H1 (cell line): Measurements from ENCODE around the gene ARHGAP15. TPM values are rescaled to one million over a fixed set of nuclear protein-coding genes. Genes with fewer than 3 reads are reported as not detected.

Experiments
- CTCF ChIA-PET: fragments of 300-600 bp; sonication (Branson Sonifier 250); formaldehyde crosslinking; loops from one replicate; lab custom pipeline; 2021; ENCODE audit not compliant: partially characterized antibody; lab: Charles Lee
- POLR2A ChIA-PET: fragments of 300-600 bp; sonication (Branson Sonifier 250); formaldehyde crosslinking; loops from one replicate; lab custom pipeline; 2021; ENCODE audit warnings: inconsistent platforms; ENCODE audit not compliant: partially characterized antibody; lab: Charles Lee
- DNase-seq, 2 experiments: peaks; one replicate each; pipeline versions ENCODE4 v3.0.0 to v3.0.0-alpha.2; 2010 to 2022; ENCODE audit warnings: low spot score in 2 of 2, low read depth in 1 of 2, mixed read lengths in 1 of 2
- FAIRE-seq: peaks from 2 replicates; lab custom pipeline; 2011; peaks lifted over from hg19 to GRCh38; lab: Jason Lieb, UNC
- H2AFZ ChIP-seq: 2 replicates; pipeline ENCODE4 v1.8.1; 2012; ENCODE audit warnings: low read length, inconsistent platforms
- H2AK5ac ChIP-seq: 2 replicates; pipeline ENCODE4 v1.6.1; 2013; ENCODE audit warnings: low read depth, low read length
- H2BK120ac ChIP-seq: replicated peaks from 2 replicates; pipeline ENCODE3; 2013; ENCODE audit warnings: low read depth, low read length, inconsistent platforms
- H2BK12ac ChIP-seq: 2 replicates; pipeline ENCODE4 v1.6.1; 2013; ENCODE audit warnings: low read depth, low read length
- H2BK15ac ChIP-seq: 2 replicates; pipeline ENCODE4 v1.6.1; 2013; ENCODE audit warnings: low read length
- H2BK20ac ChIP-seq: 2 replicates; pipeline ENCODE4 v1.6.1; 2013; ENCODE audit warnings: low read length
- H2BK5ac ChIP-seq: 2 replicates; pipeline ENCODE4 v1.6.1; 2013; ENCODE audit warnings: low read depth, low read length
- H3K14ac ChIP-seq: 2 replicates; pipeline ENCODE4 v1.6.1; 2013; ENCODE audit warnings: inconsistent platforms; ENCODE audit not compliant: insufficient read length
- H3K18ac ChIP-seq: 2 replicates; pipeline ENCODE4 v1.6.1; 2013; ENCODE audit warnings: low read length; ENCODE audit errors: extremely low read depth
- H3K23ac ChIP-seq: 2 replicates; pipeline ENCODE4 v1.6.1; 2013; ENCODE audit warnings: inconsistent platforms; ENCODE audit not compliant: insufficient read length
- H3K23me2 ChIP-seq: 2 replicates; pipeline ENCODE4 v1.6.1; 2013; ENCODE audit warnings: low read depth, low read length
- H3K27ac ChIP-seq: 2 replicates; pipeline ENCODE4 v1.6.1; 2011; ENCODE audit warnings: low read depth, low read length, inconsistent platforms
- H3K27me3 ChIP-seq, 4 experiments: replicated peaks in 1 of 4; 1 replicate in 1 of 4; 2 replicates in 3 of 4; pipeline versions ENCODE4 v1.6.1 to v1.8.1; 2011 to 2013; ENCODE audit warnings: low read length in 3 of 4, mild to moderate bottlenecking in 3 of 4, inconsistent platforms in 2 of 4, mixed read lengths in 2 of 4, moderate library complexity in 1 of 4; ENCODE audit not compliant: control insufficient read depth in 3 of 4, insufficient read depth in 3 of 4; ENCODE audit errors: extremely low read depth in 1 of 4
- H3K36me3 ChIP-seq, 4 experiments: 2 replicates each; pipeline versions ENCODE4 v1.6.1 to v1.8.1; 2011 to 2013; ENCODE audit warnings: mild to moderate bottlenecking in 4 of 4, low read length in 3 of 4, moderate library complexity in 2 of 4, control low read depth in 1 of 4, inconsistent platforms in 1 of 4; ENCODE audit not compliant: insufficient read depth in 4 of 4, control insufficient read depth in 2 of 4
- H3K4ac ChIP-seq: replicated peaks from 2 replicates; pipeline ENCODE3; 2013; ENCODE audit warnings: low read length, low read depth, mixed read lengths, inconsistent platforms; ENCODE audit not compliant: insufficient read length
- H3K4me1 ChIP-seq, 4 experiments: replicated peaks in 1 of 4; 1 replicate in 1 of 4; 2 replicates in 3 of 4; pipeline versions ENCODE4 v1.6.1 to v1.8.1; 2011 to 2013; ENCODE audit warnings: low read length in 3 of 4, inconsistent platforms in 2 of 4, mixed read lengths in 1 of 4; ENCODE audit not compliant: insufficient read depth in 4 of 4, control insufficient read depth in 3 of 4
- H3K4me2 ChIP-seq, 2 experiments: 2 replicates each; pipeline versions ENCODE4 v1.6.1 to v1.8.1; 2011 to 2013; ENCODE audit warnings: low read depth in 2 of 2, low read length in 2 of 2, control low read depth in 1 of 2, inconsistent platforms in 1 of 2, mild to moderate bottlenecking in 1 of 2; ENCODE audit not compliant: insufficient read depth in 1 of 2
- H3K4me3 ChIP-seq, 4 experiments: fragments of 200-600, 300-600 bp in 1 of 4; sonication (generic), shearing (Covaris generic), sonication (Bioruptor Twin) in 1 of 4; 2 replicates each; pipeline versions ENCODE4 v1.5.1 to v1.8.1; 2011 to 2016; ENCODE audit warnings: low read length in 4 of 4, low read depth in 3 of 4, control low read depth in 2 of 4, inconsistent platforms in 2 of 4, mild to moderate bottlenecking in 2 of 4, mixed read lengths in 1 of 4, moderate library complexity in 1 of 4; ENCODE audit not compliant: insufficient read depth in 2 of 4; ENCODE audit errors: extremely low read depth in 1 of 4
- H3K56ac ChIP-seq: replicated peaks from 2 replicates; pipeline ENCODE3; 2013; ENCODE audit warnings: low read depth, mild to moderate bottlenecking, mixed read lengths, low read length, inconsistent platforms; ENCODE audit not compliant: insufficient read length
- H3K79me1 ChIP-seq: 2 replicates; pipeline ENCODE4 v1.6.1; 2013; ENCODE audit warnings: low read depth, low read length, control low read depth
- H3K79me2 ChIP-seq, 2 experiments: 2 replicates each; pipeline versions ENCODE4 v1.6.1 to v1.8.1; 2012 to 2013; ENCODE audit warnings: low read length in 2 of 2, mild to moderate bottlenecking in 2 of 2, inconsistent platforms in 1 of 2; ENCODE audit not compliant: insufficient read depth in 2 of 2, control insufficient read depth in 1 of 2
- H3K9ac ChIP-seq, 4 experiments: replicated peaks in 1 of 4; 1 replicate in 1 of 4; 2 replicates in 3 of 4; pipeline versions ENCODE4 v1.6.1 to v1.8.1; 2011 to 2013; ENCODE audit warnings: low read depth in 3 of 4, low read length in 3 of 4, control low read depth in 2 of 4, mild to moderate bottlenecking in 2 of 4, moderate library complexity in 2 of 4, inconsistent platforms in 1 of 4; ENCODE audit errors: extremely low read depth in 1 of 4
- H3K9me3 ChIP-seq, 2 experiments: 2 replicates each; pipeline versions ENCODE4 v1.6.1 to v1.8.1; 2012 to 2013; ENCODE audit warnings: mild to moderate bottlenecking in 2 of 2, moderate library complexity in 2 of 2, control low read depth in 1 of 2, inconsistent platforms in 1 of 2, low read depth in 1 of 2, low read length in 1 of 2, mixed read lengths in 1 of 2; ENCODE audit not compliant: insufficient read depth in 2 of 2
- H4K20me1 ChIP-seq, 2 experiments: replicated peaks in 1 of 2; 2 replicates each; pipeline versions ENCODE3 to v1.8.1; 2011 to 2013; ENCODE audit warnings: inconsistent platforms in 2 of 2, low read length in 2 of 2, mild to moderate bottlenecking in 1 of 2; ENCODE audit not compliant: insufficient read depth in 2 of 2, control insufficient read depth in 1 of 2
- H4K5ac ChIP-seq: 2 replicates; pipeline ENCODE4 v1.6.1; 2013; ENCODE audit warnings: low read length, low read depth, mixed read lengths, inconsistent platforms; ENCODE audit not compliant: insufficient read length
- H4K8ac ChIP-seq: 2 replicates; pipeline ENCODE4 v1.8.0; 2013; ENCODE audit warnings: mild to moderate bottlenecking, moderate library complexity, low read length, inconsistent platforms; ENCODE audit not compliant: insufficient read depth; ENCODE audit errors: extremely low read depth
- H4K91ac ChIP-seq: replicated peaks from 2 replicates; pipeline ENCODE3; 2013; ENCODE audit warnings: low read length, mixed read lengths, inconsistent platforms; ENCODE audit not compliant: insufficient read length
- BRCA1 ChIP-seq: IDR thresholded peaks from 2 replicates; pipeline ENCODE4 v1.6.1; 2012; ENCODE audit warnings: low read depth, low read length, improper control_type of control experiment
- CHD1 ChIP-seq: IDR thresholded peaks from 2 replicates; pipeline ENCODE4 v1.6.1; 2012; ENCODE audit warnings: low read depth, low read length, improper control_type of control experiment
- GTF2F1 ChIP-seq: IDR thresholded peaks from 2 replicates; pipeline ENCODE4 v1.6.1; 2012; ENCODE audit warnings: low read depth, low read length, improper control_type of control experiment, borderline replicate concordance
- JUND ChIP-seq: IDR thresholded peaks from 2 replicates; pipeline ENCODE4 v1.6.1; 2011; ENCODE audit warnings: mild to moderate bottlenecking, improper control_type of control experiment, low read length
- RNF2 ChIP-seq: fragments of 200-900, 300-1000 bp; sonication (generic); IDR thresholded peaks from 2 replicates; pipeline ENCODE4 v1.7.1; 2016; ENCODE audit warnings: borderline replicate concordance, low read depth, mild to moderate bottlenecking, antibody characterized with exemption, low read length; ENCODE audit not compliant: poor library complexity, severe bottlenecking; ENCODE audit errors: missing control alignments
- SIRT6 ChIP-seq: IDR thresholded peaks from one replicate; pipeline ENCODE4 v1.7.1; 2012; ENCODE audit warnings: low read length, inconsistent platforms
- SP2 ChIP-seq: IDR thresholded peaks from 2 replicates; pipeline ENCODE4 v1.6.1; 2012; ENCODE audit warnings: mild to moderate bottlenecking, low read length, inconsistent platforms
- SRF ChIP-seq: IDR thresholded peaks from 2 replicates; pipeline ENCODE4 v1.6.1; 2011; ENCODE audit warnings: mild to moderate bottlenecking, low read depth, low read length, moderate library complexity
- polyA plus RNA-seq, 7 experiments: library from polyadenylated mRNA; depleted of rRNA in 3 of 7; stranded (reverse) in 5 of 7; unstranded in 2 of 7; fragments of >200 nt in 5 of 7; fragments of 200-250 nt in 2 of 7; gene quantifications; 1 replicate in 5 of 7; 2 replicates in 1 of 7; 4 replicates in 1 of 7; pipeline versions ENCODE4 v1.2.1 to v1.2.3, GENCODE V29; 2011 to 2013; ENCODE audit warnings: missing spikeins in 2 of 7, mixed read lengths in 2 of 7
- total RNA-seq: library from RNA; stranded (reverse); fragmentation: NEBNext Ultra II Directional; extraction: Animal tissue kit (Norgen Biotek cat#: 25700); gene quantifications from 2 replicates; pipeline ENCODE4 v1.2.1, GENCODE V29; 2021

ARHGAP15 gene
- total and polyA plus RNA-seq, 2 of the 8 experiments (the other 6 are each of a cell fraction or from before 2014, with no cell fraction given): not detected

- no peak overlapping the region for H2BK5ac ChIP-seq
- 0 out of 4 replicates have a peak, but pooled peaks cover 0 to 2% of the 10 kb centered on the region in 2 experiments for H3K9me3 ChIP-seq
- H2AFZ ChIP-seq: no peak overlapping the region
- DNase-seq (no peak), FAIRE-seq (no peak)
- no peaks in the 10 kb centered on the region for H3K79me1 ChIP-seq
- no peak overlapping the region for H4K5ac ChIP-seq
- H2AK5ac ChIP-seq: no peak overlapping the region
- H4K20me1 ChIP-seq: no peaks in the 10 kb centered on the region
- ChIA-PET CTCF (interaction anchor here (4.2 kb wide), 1 partner anchor 15 kb away, joined by 20 read pairs; no protein-coding TSS in a partner anchor), POLR2A (no interaction called here)
- H3K4me2 ChIP-seq: no peak overlapping the region
- no peak overlapping the region for H4K8ac ChIP-seq
- H2BK120ac ChIP-seq: no peak overlapping the region
- H3K23me2 ChIP-seq: no peaks in the 10 kb centered on the region
- no peak overlapping the region for H3K4me3 ChIP-seq
- no peaks in the 10 kb centered on the region for H3K79me2 ChIP-seq
- no peak overlapping the region for H3K23ac ChIP-seq
- H3K4ac ChIP-seq: no peak overlapping the region
- no peak overlapping the region for H3K18ac ChIP-seq
- H3K27ac ChIP-seq: no peak overlapping the region
- H4K91ac ChIP-seq: no peak overlapping the region
- H2BK15ac ChIP-seq: no peak overlapping the region
- H2BK12ac ChIP-seq: no peak overlapping the region
- H3K56ac ChIP-seq: no peak overlapping the region
- no peak overlapping the region for H2BK20ac ChIP-seq
- no peaks in the 10 kb centered on the region for H3K4me1 ChIP-seq
- no peaks in the 10 kb centered on the region for H3K36me3 ChIP-seq
- no peak overlapping the region for H3K9ac ChIP-seq
- no peak for TF ChIP-seq GTF2F1
- TF ChIP-seq SRF: no peak
- TF ChIP-seq SIRT6: no peak
- no peak for TF ChIP-seq BRCA1
- no peak for TF ChIP-seq SP2
- TF ChIP-seq JUND: no peak
- no peak for TF ChIP-seq RNF2
- TF ChIP-seq CHD1: no peak
- TF ChIP-seq, all 59 proteins: peak for 0
- H3K27me3 ChIP-seq: no peaks in the 10 kb centered on the region
- H3K14ac ChIP-seq: no peak overlapping the region
These were observed 386.1 kb downstream of the ARHGAP15 start for GRCh38 chr2:143515318-143515717.
